CD4-positive, alpha-beta memory T cell (primary cell): ENCODE data around the gene RANBP10. TPM values are rescaled to one million over a fixed set of nuclear protein-coding genes. Genes with fewer than 3 reads are reported as not detected.

Experiments
- CTCF ChIA-PET: fragments of 350-600 bp; sonication (Branson Sonifier 250); formaldehyde crosslinking; loops from one replicate; lab custom pipeline; 2021; ENCODE audit warnings: inconsistent platforms; ENCODE audit not compliant: partially characterized antibody; lab: Charles Lee
- POLR2A ChIA-PET: fragments of 350-600 bp; sonication (Branson Sonifier 250); formaldehyde crosslinking; loops from one replicate; lab custom pipeline; 2021; ENCODE audit not compliant: partially characterized antibody; lab: Charles Lee
- DNase-seq, 5 donors: peaks; one replicate each; pipeline versions ENCODE4 v3.0.0 to v3.0.0-alpha.2; 2020 to 2022; ENCODE audit warnings: mixed read lengths in 1 of 5
- H3K27ac ChIP-seq: one replicate; pipeline ENCODE4 v1.7.0; 2013; ENCODE audit warnings: low read depth, low read length
- H3K27me3 ChIP-seq: 2 replicates; pipeline ENCODE4 v1.7.0; 2013; ENCODE audit warnings: mild to moderate bottlenecking, low read length, moderate library complexity; ENCODE audit not compliant: insufficient read depth
- H3K36me3 ChIP-seq: 2 replicates; pipeline ENCODE4 v1.7.0; 2013; ENCODE audit warnings: mild to moderate bottlenecking, low read length, moderate library complexity; ENCODE audit not compliant: insufficient read depth
- H3K4me1 ChIP-seq: 2 replicates; pipeline ENCODE4 v1.7.0; 2013; ENCODE audit warnings: mild to moderate bottlenecking, low read length, moderate library complexity; ENCODE audit not compliant: insufficient read depth
- H3K4me3 ChIP-seq, 2 donors: one replicate each; pipeline ENCODE4 v1.7.0; 2013; ENCODE audit warnings: low read length in 2 of 2, mild to moderate bottlenecking in 1 of 2
- H3K9me3 ChIP-seq, 2 donors: one replicate each; pipeline ENCODE4 v1.7.0; 2013; ENCODE audit warnings: low read length in 2 of 2, control low read depth in 1 of 2; ENCODE audit not compliant: control insufficient read depth in 1 of 2
- H3K27ac Mint-ChIP-seq, 7 donors: one replicate each; pipeline ENCODE4 v1.8.0; 2020 to 2021; ENCODE audit warnings: mixed read lengths in 7 of 7, mild to moderate bottlenecking in 6 of 7, inconsistent platforms in 3 of 7, moderate library complexity in 3 of 7
- H3K27me3 Mint-ChIP-seq, 2 donors: one replicate each; pipeline ENCODE4 v1.8.0; 2020 to 2021; ENCODE audit warnings: mixed read lengths in 2 of 2
- H3K36me3 Mint-ChIP-seq, 2 donors: one replicate each; pipeline ENCODE4 v1.8.0; 2020 to 2021; ENCODE audit warnings: mixed read lengths in 2 of 2, inconsistent platforms in 1 of 2, mild to moderate bottlenecking in 1 of 2
- H3K4me1 Mint-ChIP-seq, 4 donors: one replicate each; pipeline ENCODE4 v1.8.0; 2020 to 2021; ENCODE audit warnings: mixed read lengths in 4 of 4, mild to moderate bottlenecking in 1 of 4
- H3K4me3 Mint-ChIP-seq, 8 donors: one replicate each; pipeline ENCODE4 v1.8.0; 2020 to 2021; ENCODE audit warnings: mixed read lengths in 8 of 8, mild to moderate bottlenecking in 7 of 8, moderate library complexity in 6 of 8, inconsistent platforms in 3 of 8
- H3K9me3 Mint-ChIP-seq, 8 donors: one replicate each; pipeline ENCODE4 v1.8.0; 2020 to 2021; ENCODE audit warnings: mixed read lengths in 8 of 8, mild to moderate bottlenecking in 5 of 8, inconsistent platforms in 3 of 8, moderate library complexity in 1 of 8
- intact Hi-C: fragments of 100-400 bp; cut with micrococcal nuclease; formaldehyde crosslinking; loops from one replicate; pipeline ENCODE4 v1.15.1; 2023
- polyA plus RNA-seq, 2 donors: library from polyadenylated mRNA; unstranded; fragments of 300-500 nt; fragmentation: Illumina TruSeq; gene quantifications; one replicate each; pipeline ENCODE4 v1.2.3, GENCODE V29; 2021
- total RNA-seq, 2 experiments: library from RNA; stranded (reverse); gene quantifications; one replicate each; pipeline ENCODE4 v1.2.3, GENCODE V29; 2021

RANBP10 gene
- total and polyA plus RNA-seq, 4 experiments from 2014 or later: 7.1 to 27.8 (median 20.1) TPM

DNA sequence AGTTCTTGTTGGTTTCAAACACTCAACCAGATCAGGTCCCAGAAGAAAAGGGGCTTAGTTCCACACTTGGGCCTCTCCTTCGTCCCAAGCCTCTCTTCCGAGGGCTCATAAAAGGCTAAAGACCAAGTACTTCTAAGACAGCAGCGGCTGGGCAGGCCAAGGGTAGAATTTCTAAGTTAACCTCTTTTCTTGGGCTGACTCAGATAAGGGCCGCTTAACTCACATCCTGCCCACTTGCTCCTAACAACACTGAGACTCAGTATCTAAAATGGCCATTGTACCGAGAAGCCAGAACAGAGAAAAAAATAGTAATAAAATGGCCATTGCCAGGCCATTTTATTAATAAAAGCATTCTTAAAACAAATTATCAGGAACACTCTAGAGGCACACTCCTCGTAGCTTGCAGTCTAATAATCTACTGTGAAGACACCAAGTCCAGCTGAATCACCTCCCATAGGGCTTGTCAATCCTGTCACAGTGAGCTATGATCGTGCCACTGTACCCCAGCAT, 42.1 kb downstream of the RANBP10 start:
- peaks cover 21 to 39% of the 10 kb centered on the region in 2 donors for H3K36me3 Mint-ChIP-seq
- POLR2A ChIA-PET: no interaction called here
- intact Hi-C loops: no loop called here

DNA sequence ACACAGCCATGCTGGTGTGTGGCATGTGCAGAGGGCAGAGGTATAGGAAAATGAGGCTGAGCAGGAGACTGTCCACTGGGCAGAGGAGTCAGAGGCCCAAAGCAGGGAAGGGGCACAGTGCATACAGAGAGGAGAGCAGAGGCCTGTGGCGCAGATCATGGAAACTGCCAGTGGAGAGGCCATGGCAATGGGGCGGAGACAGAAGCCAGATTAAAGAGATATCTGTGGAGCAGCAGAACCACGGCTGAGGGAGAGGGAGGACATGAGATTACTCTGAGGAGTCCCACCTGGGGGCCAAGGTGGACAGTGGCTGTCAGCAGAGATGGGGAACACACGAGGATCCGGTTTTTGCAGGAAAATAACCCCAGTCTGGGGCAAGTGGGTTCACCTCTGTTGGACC, 43.3 kb downstream of the RANBP10 start:
- no peak for DNase-seq
- POLR2A ChIA-PET: no interaction called here
- H3K4me3 Mint-ChIP-seq: no peak overlapping the region
- H3K9me3 Mint-ChIP-seq: no peaks in the 10 kb centered on the region
- H3K36me3 Mint-ChIP-seq: peaks cover 21 to 46% of the 10 kb centered on the region in 2 donors
- H3K27ac Mint-ChIP-seq: peak overlapping the region in 5 of 7 donors; percentile 5 to 91 (median 25)
- no peaks in the 10 kb centered on the region for H3K27me3 Mint-ChIP-seq
- H3K27me3 ChIP-seq: no peaks in the 10 kb centered on the region
- H3K4me1 Mint-ChIP-seq: peaks cover 19 to 26% (median 20%) of the 10 kb centered on the region in 4 donors
- peaks cover 11% of the 10 kb centered on the region for H3K4me1 ChIP-seq
- no peaks in the 10 kb centered on the region for H3K9me3 ChIP-seq
- no peak overlapping the region for H3K27ac ChIP-seq
- H3K4me3 ChIP-seq: no peak overlapping the region
- CTCF ChIA-PET: no interaction called here
- H3K36me3 ChIP-seq: peaks cover 20% of the 10 kb centered on the region
- intact Hi-C loops: no loop called here

More for the DNA sequence above, 42.1 kb downstream of the RANBP10 start:
- Histone ChIP-seq H3K27me3 (no peaks in the 10 kb centered on the region), H3K9me3 (no peaks in the 10 kb centered on the region), H3K27ac (no peak overlapping the region), H3K4me1 (peaks cover 11% of the 10 kb centered on the region), H3K4me3 (no peak overlapping the region), H3K36me3 (peaks cover 16% of the 10 kb centered on the region)
- no peak for DNase-seq
- H3K9me3 Mint-ChIP-seq: no peaks in the 10 kb centered on the region
- CTCF ChIA-PET: no interaction called here
- peaks cover 19 to 26% (median 20%) of the 10 kb centered on the region in 4 donors for H3K4me1 Mint-ChIP-seq
- no peaks in the 10 kb centered on the region for H3K27me3 Mint-ChIP-seq
- no peak overlapping the region for H3K27ac Mint-ChIP-seq
- H3K4me3 Mint-ChIP-seq: no peak overlapping the region

GRCh38 chr16:67762385-67762784, 44.0 kb downstream of the RANBP10 start:
- no peaks in the 10 kb centered on the region for H3K9me3 ChIP-seq
- no peaks in the 10 kb centered on the region for H3K27me3 ChIP-seq
- Mint-ChIP-seq H3K27me3 (no peaks in the 10 kb centered on the region), H3K4me1 (peaks cover 19 to 26% (median 20%) of the 10 kb centered on the region in 4 donors), H3K9me3 (no peaks in the 10 kb centered on the region), H3K27ac (peak overlapping the region in 3 of 7 donors; percentile 12 to 29 (median 25)), H3K36me3 (peaks cover 21 to 47% of the 10 kb centered on the region in 2 donors), H3K4me3 (no peak overlapping the region)
- ChIA-PET POLR2A (no interaction called here), CTCF (interaction anchor here (2.6 kb wide), 1 partner anchor 54 kb away, joined by 8 read pairs; no protein-coding TSS in a partner anchor)
- H3K36me3 ChIP-seq: peaks cover 20% of the 10 kb centered on the region
- H3K4me1 ChIP-seq: peaks cover 11% of the 10 kb centered on the region
- no peak for DNase-seq
- H3K4me3 ChIP-seq: no peak overlapping the region
- intact Hi-C loops: no loop called here
- no peak overlapping the region for H3K27ac ChIP-seq

GRCh38 chr16:67761924-67762323, 44.4 kb downstream of the RANBP10 start:
- Mint-ChIP-seq H3K4me3 (no peak overlapping the region), H3K9me3 (no peaks in the 10 kb centered on the region), H3K27me3 (no peaks in the 10 kb centered on the region), H3K36me3 (peaks cover 21 to 46% of the 10 kb centered on the region in 2 donors), H3K27ac (peak overlapping the region in 1 of 7 donors; percentile 60), H3K4me1 (peaks cover 19 to 26% (median 20%) of the 10 kb centered on the region in 4 donors)
- H3K9me3 ChIP-seq: no peaks in the 10 kb centered on the region
- H3K36me3 ChIP-seq: peaks cover 17% of the 10 kb centered on the region
- DNase-seq: no peak
- ChIA-PET CTCF (interaction anchor here (2.6 kb wide), 1 partner anchor 55 kb away, joined by 8 read pairs; no protein-coding TSS in a partner anchor), POLR2A (no interaction called here)
- H3K27me3 ChIP-seq: no peaks in the 10 kb centered on the region
- H3K27ac ChIP-seq: no peak overlapping the region
- no peak overlapping the region for H3K4me3 ChIP-seq
- intact Hi-C loops: no loop called here
- H3K4me1 ChIP-seq: peaks cover 11% of the 10 kb centered on the region

DNA sequence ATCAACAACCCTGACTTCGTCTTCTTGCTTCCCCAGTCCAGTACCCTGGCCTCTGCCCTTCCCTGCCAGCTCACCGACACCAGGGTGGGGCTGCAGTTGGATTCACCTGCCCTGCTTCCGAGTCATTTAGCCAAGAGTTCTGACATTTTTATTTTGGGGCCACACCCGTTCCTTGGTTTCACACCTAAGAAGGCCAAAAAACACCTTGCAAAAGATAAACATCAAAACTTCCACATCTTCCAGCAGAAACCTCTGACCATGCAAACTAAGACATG, 45.5 kb downstream of the RANBP10 start:
- peaks cover 19 to 21% (median 20%) of the 10 kb centered on the region in 4 donors for H3K4me1 Mint-ChIP-seq
- POLR2A ChIA-PET: interaction anchor here (0.7 kb wide), 1 partner anchor 41 kb away, joined by 4 read pairs; no protein-coding TSS in a partner anchor
- no peaks in the 10 kb centered on the region for H3K9me3 Mint-ChIP-seq
- no peak overlapping the region for H3K27ac ChIP-seq
- peak overlapping the region in 6 of 7 donors; percentile 35 to 84 (median 77) for H3K27ac Mint-ChIP-seq
- peak overlapping the region in 3 of 8 donors; percentile 32 to 34 (median 32) for H3K4me3 Mint-ChIP-seq
- no peaks in the 10 kb centered on the region for H3K27me3 ChIP-seq
- H3K9me3 ChIP-seq: no peaks in the 10 kb centered on the region
- H3K27me3 Mint-ChIP-seq: no peaks in the 10 kb centered on the region
- DNase-seq: no peak
- H3K4me1 ChIP-seq: peaks cover 11% of the 10 kb centered on the region
- no peak overlapping the region for H3K4me3 ChIP-seq
- intact Hi-C loops: no loop called here
- H3K36me3 Mint-ChIP-seq: peaks cover 11 to 38% of the 10 kb centered on the region in 2 donors
- CTCF ChIA-PET: interaction anchor here (2.0 to 2.6 kb wide), 2 partner anchors 56 to 88 kb away, joined by 5 to 8 read pairs; no protein-coding TSS in a partner anchor
- peaks cover 13% of the 10 kb centered on the region for H3K36me3 ChIP-seq

DNA sequence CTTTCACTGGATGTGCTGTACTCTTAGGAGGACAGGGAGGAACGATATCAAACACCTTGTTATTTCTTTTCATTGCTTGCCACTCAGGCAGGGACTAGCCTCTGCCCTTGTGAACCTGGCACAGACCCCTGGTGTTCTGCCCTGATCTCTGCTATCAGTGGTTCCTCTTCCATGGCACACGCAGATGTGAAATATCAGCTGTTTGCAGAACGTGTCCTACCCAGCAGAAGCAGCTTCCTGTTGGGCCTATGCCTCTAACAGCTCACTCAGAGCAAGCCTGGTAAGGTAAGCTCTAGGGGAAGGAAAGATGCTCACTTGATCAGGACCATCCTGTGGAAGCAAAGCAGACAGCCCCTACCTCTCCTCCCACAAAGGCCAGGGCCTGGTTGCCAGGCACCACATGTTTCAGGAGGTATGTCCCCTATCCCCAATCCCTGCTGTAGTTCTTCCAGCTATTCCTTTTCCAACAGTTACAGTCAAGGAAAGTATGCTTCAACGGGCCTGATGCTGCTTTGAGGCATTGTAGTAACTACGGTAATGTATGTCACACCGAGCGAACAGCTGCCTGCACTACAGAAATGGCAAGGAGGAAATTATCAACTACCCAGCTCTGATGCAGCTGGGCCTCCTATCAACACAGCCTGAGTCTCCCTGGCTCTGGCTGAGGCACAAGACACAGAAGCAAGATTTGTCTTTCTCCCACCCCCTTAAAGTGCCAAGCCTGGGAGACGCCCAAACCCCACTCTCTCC, 46.0 kb downstream of the RANBP10 start:
- Mint-ChIP-seq H3K27ac (peak overlapping the region; percentile 35 to 82 (median 70)), H3K4me1 (peaks cover 19 to 21% (median 20%) of the 10 kb centered on the region in 4 donors), H3K4me3 (peak overlapping the region in 1 of 8 donors; percentile 32), H3K9me3 (no peaks in the 10 kb centered on the region), H3K27me3 (no peaks in the 10 kb centered on the region), H3K36me3 (peaks cover 11 to 38% of the 10 kb centered on the region in 2 donors)
- POLR2A ChIA-PET: interaction anchor here (0.7 kb wide), 1 partner anchor 42 kb away, joined by 4 read pairs; no protein-coding TSS in a partner anchor
- H3K27me3 ChIP-seq: no peaks in the 10 kb centered on the region
- no peak for DNase-seq
- H3K4me1 ChIP-seq: peaks cover 11% of the 10 kb centered on the region
- H3K4me3 ChIP-seq: no peak overlapping the region
- H3K36me3 ChIP-seq: peaks cover 13% of the 10 kb centered on the region
- H3K27ac ChIP-seq: no peak overlapping the region
- CTCF ChIA-PET: interaction anchor here (2.0 to 2.6 kb wide), 2 partner anchors 56 to 88 kb away, joined by 5 to 8 read pairs; no protein-coding TSS in a partner anchor
- H3K9me3 ChIP-seq: no peaks in the 10 kb centered on the region
- intact Hi-C loops: no loop called here

DNA sequence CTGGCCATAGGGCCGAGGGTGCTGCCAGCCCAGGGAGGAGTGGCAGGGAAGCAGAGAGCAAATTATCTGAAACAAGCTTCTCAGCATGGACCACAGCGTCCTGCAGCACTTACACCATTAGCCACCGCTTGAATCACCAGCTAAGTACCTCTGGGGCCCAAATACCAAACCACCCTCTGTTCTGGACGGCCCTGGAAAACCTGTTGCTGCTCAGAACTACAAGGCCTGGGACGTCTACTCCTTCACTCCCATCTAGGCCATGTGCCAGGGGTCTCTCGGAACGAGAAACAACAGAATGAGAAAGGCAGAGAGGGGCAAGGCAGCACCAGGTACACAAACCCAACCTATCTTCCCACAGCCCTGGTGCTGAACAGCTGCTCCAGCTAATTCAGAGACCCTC, 47.4 kb downstream of the RANBP10 start:
- no peaks in the 10 kb centered on the region for H3K27me3 ChIP-seq
- H3K9me3 Mint-ChIP-seq: no peaks in the 10 kb centered on the region
- H3K27ac Mint-ChIP-seq: no peak overlapping the region
- POLR2A ChIA-PET: interaction anchor here (1.0 kb wide), 1 partner anchor 40 kb away, joined by 3 read pairs; the partner anchor contains the start of gene GFOD2
- intact Hi-C loops: no loop called here
- H3K36me3 Mint-ChIP-seq: peaks cover 11 to 40% of the 10 kb centered on the region in 2 donors
- CTCF ChIA-PET: interaction anchor here (0.7 kb wide), 1 partner anchor 58 kb away, joined by 3 read pairs; no protein-coding TSS in a partner anchor
- H3K4me3 Mint-ChIP-seq: no peak overlapping the region
- H3K9me3 ChIP-seq: no peaks in the 10 kb centered on the region
- no peaks in the 10 kb centered on the region for H3K27me3 Mint-ChIP-seq
- H3K4me3 ChIP-seq: no peak overlapping the region
- no peak overlapping the region for H3K27ac ChIP-seq
- peaks cover 11% of the 10 kb centered on the region for H3K4me1 ChIP-seq
- peaks cover 13% of the 10 kb centered on the region for H3K36me3 ChIP-seq
- peaks cover 19 to 21% (median 20%) of the 10 kb centered on the region in 4 donors for H3K4me1 Mint-ChIP-seq
- no peak for DNase-seq
